Measurements from ENCODE around the gene PSME2. TPM values are rescaled to one million over a fixed set of nuclear protein-coding genes. Genes with fewer than 3 reads are reported as not detected.

PSME2 gene
- total RNA-seq, 2 experiments from 2014 or later, result 81.7 to 83.2 TPM

DNA sequence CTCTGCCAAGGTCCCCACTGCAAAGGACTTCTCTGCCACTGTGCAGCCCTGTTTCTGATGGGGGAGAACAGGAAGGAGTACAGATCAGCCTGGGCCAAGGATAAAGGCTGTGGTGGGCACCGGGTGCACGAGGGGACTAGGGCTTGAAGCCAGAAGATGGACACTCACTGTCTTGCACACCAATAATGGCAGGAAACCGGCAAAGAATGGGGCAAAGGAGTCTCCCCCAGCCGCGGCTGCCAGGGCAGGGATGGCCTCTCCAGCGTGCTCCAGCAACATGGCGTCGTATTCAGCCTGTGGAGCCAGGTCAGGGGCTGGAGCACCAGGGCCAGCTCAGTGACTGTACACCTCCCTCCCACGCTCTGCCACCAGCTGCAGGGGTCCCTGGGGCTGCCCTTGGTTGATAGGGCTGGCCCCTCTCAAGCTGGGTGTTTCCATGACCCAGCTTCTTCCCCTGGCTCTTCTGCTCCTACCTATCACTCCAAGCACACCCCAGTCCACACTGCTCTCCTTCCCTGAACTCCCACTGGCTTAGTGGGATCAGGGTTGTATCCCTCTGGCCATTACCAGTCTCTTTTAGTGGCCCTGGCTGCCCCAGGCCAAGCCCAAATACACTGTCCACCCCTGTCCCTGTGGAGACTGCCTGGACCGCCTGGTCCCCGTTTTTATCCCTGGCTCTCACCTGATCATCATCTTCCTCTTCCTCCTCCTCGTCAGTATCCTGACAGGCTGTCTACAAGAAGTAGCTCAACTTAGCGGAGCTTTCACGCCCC is 35.9 kb upstream of the PSME2 start:
- intact Hi-C loops (cut with DNase I, micrococcal nuclease), result no loop called here
- Mint-ChIP-seq H3K27me3 (no peaks in the 10 kb centered on the region), H3K4me1 (ENCODE audit: low read depth) (peaks cover 4% of the 10 kb centered on the region), H3K27ac (peak overlapping the region; percentile 42), H3K36me3 (ENCODE audit: low read depth) (peaks cover 83% of the 10 kb centered on the region), H3K4me3 (no peak overlapping the region), H3K9me3 (no peaks in the 10 kb centered on the region)
- TF ChIP-seq, protein P1, sequence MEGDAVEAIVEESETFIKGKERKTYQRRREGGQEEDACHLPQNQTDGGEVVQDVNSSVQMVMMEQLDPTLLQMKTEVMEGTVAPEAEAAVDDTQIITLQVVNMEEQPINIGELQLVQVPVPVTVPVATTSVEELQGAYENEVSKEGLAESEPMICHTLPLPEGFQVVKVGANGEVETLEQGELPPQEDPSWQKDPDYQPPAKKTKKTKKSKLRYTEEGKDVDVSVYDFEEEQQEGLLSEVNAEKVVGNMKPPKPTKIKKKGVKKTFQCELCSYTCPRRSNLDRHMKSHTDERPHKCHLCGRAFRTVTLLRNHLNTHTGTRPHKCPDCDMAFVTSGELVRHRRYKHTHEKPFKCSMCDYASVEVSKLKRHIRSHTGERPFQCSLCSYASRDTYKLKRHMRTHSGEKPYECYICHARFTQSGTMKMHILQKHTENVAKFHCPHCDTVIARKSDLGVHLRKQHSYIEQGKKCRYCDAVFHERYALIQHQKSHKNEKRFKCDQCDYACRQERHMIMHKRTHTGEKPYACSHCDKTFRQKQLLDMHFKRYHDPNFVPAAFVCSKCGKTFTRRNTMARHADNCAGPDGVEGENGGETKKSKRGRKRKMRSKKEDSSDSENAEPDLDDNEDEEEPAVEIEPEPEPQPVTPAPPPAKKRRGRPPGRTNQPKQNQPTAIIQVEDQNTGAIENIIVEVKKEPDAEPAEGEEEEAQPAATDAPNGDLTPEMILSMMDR (IDR thresholded peaks at IDR 0.05), result no peak
- no peak for DNase-seq
- peaks cover 11% of the 10 kb centered on the region for H3K4me1 ChIP-seq (ENCODE audit: insufficient read depth, low read length)
- peaks cover 96% of the 10 kb centered on the region for H3K36me3 ChIP-seq (ENCODE audit: insufficient read depth, low read length)
- no peak overlapping the region for H3K27ac ChIP-seq (ENCODE audit: low read depth in 1 of 2, low read length in 2 of 2)
- no peak overlapping the region for H3K4me3 ChIP-seq (ENCODE audit: low read length)
- H3K9me3 ChIP-seq (ENCODE audit: control insufficient read depth in 1 of 2, insufficient read depth in 1 of 2, low read length in 2 of 2), result no peaks in the 10 kb centered on the region
- POLR2A ChIA-PET, result interaction anchor here (1.1 kb wide), 2 partner anchors 13 to 22 kb away, joined by 3 read pairs; partner anchors contain the start of gene TM9SF1
- CTCF ChIA-PET, result no interaction called here
- H3K27me3 ChIP-seq (ENCODE audit: control insufficient read depth in 1 of 2, insufficient read depth in 2 of 2, low read length in 2 of 2), result no peaks in the 10 kb centered on the region
- no peak for ATAC-seq (ENCODE audit: poor library complexity)

GRCh38 chr14:24181371-24182077 is 35.1 kb upstream of the PSME2 start:
- H3K4me3 ChIP-seq (ENCODE audit: low read length), result no peak overlapping the region
- Mint-ChIP-seq H3K27ac (peak overlapping the region; percentile 42), H3K4me3 (no peak overlapping the region), H3K9me3 (no peaks in the 10 kb centered on the region), H3K27me3 (no peaks in the 10 kb centered on the region), H3K36me3 (ENCODE audit: low read depth) (peaks cover 86% of the 10 kb centered on the region), H3K4me1 (ENCODE audit: low read depth) (no peaks in the 10 kb centered on the region)
- H3K9me3 ChIP-seq (ENCODE audit: control insufficient read depth in 1 of 2, insufficient read depth in 1 of 2, low read length in 2 of 2), result no peaks in the 10 kb centered on the region
- no peaks in the 10 kb centered on the region for H3K27me3 ChIP-seq (ENCODE audit: control insufficient read depth in 1 of 2, insufficient read depth in 2 of 2, low read length in 2 of 2)
- no peak for DNase-seq
- H3K36me3 ChIP-seq (ENCODE audit: insufficient read depth, low read length), result peaks cover 98% of the 10 kb centered on the region
- ChIA-PET CTCF (no interaction called here), POLR2A (interaction anchor here (1.3 to 1.4 kb wide), 2 partner anchors 11 to 20 kb away, joined by 4 read pairs; partner anchors contain the start of gene IRF9)
- H3K27ac ChIP-seq (ENCODE audit: low read depth in 1 of 2, low read length in 2 of 2), result no peak overlapping the region
- intact Hi-C loops (cut with DNase I, micrococcal nuclease), result no loop called here
- H3K4me1 ChIP-seq (ENCODE audit: insufficient read depth, low read length), result peaks cover 3% of the 10 kb centered on the region
- TF ChIP-seq, protein P1 (IDR thresholded peaks at IDR 0.05), result no peak
- peak; percentile 7 for ATAC-seq (ENCODE audit: poor library complexity)

DNA sequence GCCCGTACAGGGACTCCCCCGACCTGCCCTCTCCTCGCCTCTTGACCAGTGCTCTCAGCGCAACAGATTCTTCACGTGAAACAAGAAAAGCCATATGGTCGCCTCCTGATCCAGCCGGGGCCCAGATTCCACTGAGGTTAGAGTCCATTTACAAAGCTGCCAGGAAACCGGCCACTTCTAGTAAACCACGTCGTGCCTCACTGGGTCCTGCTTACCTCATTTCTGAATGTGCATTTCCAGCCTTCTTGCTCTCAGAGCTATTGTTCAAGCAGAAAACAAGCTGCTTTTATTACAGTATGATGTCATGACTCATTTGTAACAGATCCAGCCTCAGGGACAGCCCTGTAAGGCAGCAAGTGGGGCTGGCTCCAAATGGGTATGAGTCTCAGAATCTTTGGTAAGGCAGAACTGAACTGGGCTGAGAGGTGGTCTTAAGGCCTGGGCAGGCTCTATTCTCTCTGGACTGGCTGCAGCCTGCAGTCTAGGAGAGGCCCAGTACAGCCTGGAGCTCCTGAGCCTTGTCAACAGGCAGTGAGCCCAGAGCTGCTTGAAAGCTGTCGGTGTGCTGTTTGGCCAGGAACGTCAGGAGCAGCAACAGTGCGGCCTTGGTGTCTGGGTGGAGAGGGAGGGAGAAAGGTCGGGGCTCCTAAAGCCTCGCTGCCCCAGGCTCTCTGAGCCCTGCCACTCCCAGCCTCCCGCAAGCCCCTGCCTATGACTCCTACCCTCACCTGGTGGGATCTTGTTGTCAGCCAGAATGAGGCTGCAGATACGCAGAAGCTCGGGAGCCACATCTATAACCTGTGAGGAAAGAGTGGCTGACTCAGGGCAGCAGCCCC is 33.8 kb upstream of the PSME2 start:
- no peak overlapping the region for H3K27ac ChIP-seq (ENCODE audit: low read depth in 1 of 2, low read length in 2 of 2)
- intact Hi-C loops (cut with DNase I, micrococcal nuclease), result no loop called here
- ChIA-PET CTCF (no interaction called here), POLR2A (interaction anchor here (1.3 to 1.8 kb wide), 3 partner anchors 8 to 19 kb away, joined by 4 read pairs; partner anchors contain the start of genes IPO4 and IRF9)
- ATAC-seq (ENCODE audit: poor library complexity) (no peak), DNase-seq (no peak)
- TF ChIP-seq, protein P1 (IDR thresholded peaks at IDR 0.05), result no peak
- Mint-ChIP-seq H3K4me1 (ENCODE audit: low read depth) (no peaks in the 10 kb centered on the region), H3K27me3 (no peaks in the 10 kb centered on the region), H3K27ac (no peak overlapping the region), H3K36me3 (ENCODE audit: low read depth) (peaks cover 80% of the 10 kb centered on the region), H3K9me3 (no peaks in the 10 kb centered on the region), H3K4me3 (no peak overlapping the region)
- no peaks in the 10 kb centered on the region for H3K27me3 ChIP-seq (ENCODE audit: control insufficient read depth in 1 of 2, insufficient read depth in 2 of 2, low read length in 2 of 2)
- H3K36me3 ChIP-seq (ENCODE audit: insufficient read depth, low read length), result peaks cover 87% of the 10 kb centered on the region
- no peaks in the 10 kb centered on the region for H3K9me3 ChIP-seq (ENCODE audit: control insufficient read depth in 1 of 2, insufficient read depth in 1 of 2, low read length in 2 of 2)
- H3K4me1 ChIP-seq (ENCODE audit: insufficient read depth, low read length), result peaks cover 3% of the 10 kb centered on the region
- H3K4me3 ChIP-seq (ENCODE audit: low read length), result no peak overlapping the region

Measured in CD4-positive, alpha-beta T cell (primary cell).